Activated CD4-positive, alpha-beta T cell treated with anti-CD3 and anti-CD28 coated beads, Interleukin-2, amount 50 U/mL, for 4 hours (primary cell): ENCODE measurements around the gene COA5.
"Not testable (repeated sequence)": the region's sequence is repeated elsewhere in the genome, so short reads cannot be mapped to it uniquely, and the experiment has no call there.

ENCODE experiments used
- DNase-seq, 2 experiments: peaks; one replicate each; pipeline ENCODE4 v3.0.0-alpha.2; 2020

COA5 gene

GRCh38 chr2:98605076-98605475 is 3.2 kb downstream of the COA5 start:
- no peak for DNase-seq

GRCh38 chr2:98604547-98604946 is 3.8 kb downstream of the COA5 start:
- no peak for DNase-seq

- DNase-seq = no peak
Observed at GRCh38 chr2:98601532-98602132, 6.7 kb downstream of the COA5 start.

- DNase-seq = no peak
Observed at GRCh38 chr2:98598781-98599428, 9.4 kb downstream of the COA5 start.

- not testable (repeated sequence) for DNase-seq
Observed at GRCh38 chr2:98594665-98595064, 13.6 kb downstream of the COA5 start.

GRCh38 chr2:98592565-98592964 is 15.7 kb downstream of the COA5 start:
- DNase-seq = no peak

- no peak for DNase-seq
Observed at GRCh38 chr2:98589489-98589888, 18.8 kb downstream of the COA5 start.

GRCh38 chr2:98588880-98589431 is 19.4 kb downstream of the COA5 start:
- no peak for DNase-seq

GRCh38 chr2:98586551-98587140 is 21.7 kb downstream of the COA5 start:
- DNase-seq = no peak

GRCh38 chr2:98585386-98585785 is 22.9 kb downstream of the COA5 start:
- DNase-seq = no peak

- no peak for DNase-seq
Observed at GRCh38 chr2:98583816-98584618, 24.3 kb downstream of the COA5 start.

- DNase-seq = no peak
Observed at GRCh38 chr2:98583276-98583675, 25.0 kb downstream of the COA5 start.

- DNase-seq = no peak
Observed at GRCh38 chr2:98582523-98582922, 25.8 kb downstream of the COA5 start.

- DNase-seq = no peak
Observed at GRCh38 chr2:98580656-98581284, 27.5 kb downstream of the COA5 start.

- no peak for DNase-seq
Observed at GRCh38 chr2:98579926-98580325, 28.4 kb downstream of the COA5 start.

- no peak for DNase-seq
Observed at GRCh38 chr2:98578231-98578630, 30.1 kb downstream of the COA5 start.

- no peak for DNase-seq
Observed at GRCh38 chr2:98577313-98577712, 31.0 kb downstream of the COA5 start.

GRCh38 chr2:98576666-98577312 is 31.5 kb downstream of the COA5 start:
- DNase-seq = no peak

GRCh38 chr2:98573426-98573825 is 34.9 kb downstream of the COA5 start:
- no peak for DNase-seq

GRCh38 chr2:98572676-98573075 is 35.6 kb downstream of the COA5 start:
- DNase-seq = no peak

- DNase-seq = no peak
Observed at GRCh38 chr2:98572211-98572610, 36.1 kb downstream of the COA5 start.

- DNase-seq = no peak
Observed at GRCh38 chr2:98571796-98572195, 36.5 kb downstream of the COA5 start.
